SK-MEL-5 (cell line): Measurements from ENCODE around the gene TMEM147. TPM values are rescaled to one million over a fixed set of nuclear protein-coding genes. Genes with fewer than 3 reads are reported as not detected.

ENCODE experiments used
- DNase-seq: peaks from one replicate; pipeline ENCODE4 v3.0.0-alpha.2; 2016; ENCODE audit warnings: low read depth, low spot score
- in situ Hi-C: cut with HindIII; loops from 2 replicates; pipeline ENCODE4 v1.10.0; 2016; ENCODE audit warnings: low sequenced_read_pairs, high pct_unique_total_duplicates, low pct_unique_long_range_greater_than_20kb
- total RNA-seq: library from RNA; depleted of rRNA; stranded (reverse); fragments of >200 nt; shearing (Covaris generic); gene quantifications from 2 replicates; pipeline ENCODE4 v1.2.3, GENCODE V29; 2014

TMEM147 gene
- total RNA-seq, 1 experiment from 2014 or later: 582 TPM

GRCh38 chr19:35539850-35540249, 5.6 kb upstream of the TMEM147 start:
- DNase-seq: no peak
- in situ Hi-C loops: no loop called here

DNA sequence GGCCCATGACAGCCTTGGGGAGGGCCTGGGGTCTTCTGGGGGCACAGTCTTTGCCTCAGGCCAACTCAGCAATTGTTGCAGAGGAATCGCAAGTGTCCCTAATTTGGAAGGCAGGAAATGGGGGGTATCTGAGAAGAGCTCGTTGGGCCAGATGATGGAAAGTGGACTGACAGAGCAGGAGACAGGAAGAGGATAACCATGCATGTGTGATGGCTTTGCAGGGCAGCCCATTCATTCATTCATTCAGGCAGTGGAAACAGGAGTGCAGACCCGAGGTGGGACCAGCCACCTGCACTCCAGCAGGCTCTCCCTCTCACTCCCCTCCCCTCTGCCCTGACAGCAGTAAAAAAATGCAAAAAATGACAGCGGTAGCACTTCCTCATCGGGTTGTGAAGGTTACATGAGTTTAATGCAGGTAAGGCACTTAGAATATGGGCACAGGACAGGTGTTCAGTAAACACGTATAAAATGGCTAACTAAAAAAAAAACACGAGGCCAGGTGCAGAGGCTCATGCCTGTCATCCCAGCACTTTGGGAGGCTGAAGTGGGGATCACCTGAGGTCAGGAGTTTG, 5.0 kb upstream of the TMEM147 start:
- in situ Hi-C loops: no loop called here
- no peak for DNase-seq

GRCh38 chr19:35542209-35542608, 3.2 kb upstream of the TMEM147 start:
- in situ Hi-C loops: no loop called here

GRCh38 chr19:35543280-35544109, 1.9 kb upstream of the TMEM147 start:
- DNase-seq: no peak
- in situ Hi-C loops: no loop called here

More at GRCh38 chr19:35542209-35542608, 3.2 kb upstream of the TMEM147 start:
- DNase-seq: no peak

DNA sequence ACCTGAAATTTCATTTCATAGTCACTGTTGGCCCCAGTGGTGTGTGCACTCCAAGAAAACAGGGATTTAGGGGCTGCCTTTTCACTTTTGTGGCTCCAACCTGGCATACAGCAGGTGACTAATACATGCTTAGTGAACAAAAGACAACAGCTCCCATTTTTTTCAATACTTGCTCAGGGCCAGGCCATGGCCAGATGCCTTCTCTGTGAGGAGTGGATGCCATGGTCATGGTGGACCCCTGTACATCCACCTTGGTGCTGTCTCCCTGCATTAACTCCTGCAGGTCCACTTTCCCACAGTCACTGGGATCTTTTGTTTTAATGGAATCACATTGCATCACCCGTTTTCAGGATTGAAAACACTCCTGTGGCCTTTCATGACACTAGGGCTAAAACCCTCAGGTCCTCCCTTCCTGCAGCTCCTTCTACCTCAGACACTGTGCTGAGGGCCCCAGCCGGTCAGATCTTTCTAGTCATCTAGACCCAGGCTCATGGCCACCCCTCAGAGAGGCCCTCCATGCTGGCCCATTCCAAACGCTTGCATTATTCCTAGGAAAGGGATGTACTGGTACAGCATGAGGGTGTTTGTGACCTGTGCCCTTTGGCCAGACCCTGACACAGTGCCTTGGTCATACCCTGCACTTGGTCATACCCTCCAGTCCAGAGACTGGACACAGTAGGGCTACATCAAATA, 1.2 kb upstream of the TMEM147 start:
- in situ Hi-C loops: no loop called here

DNA sequence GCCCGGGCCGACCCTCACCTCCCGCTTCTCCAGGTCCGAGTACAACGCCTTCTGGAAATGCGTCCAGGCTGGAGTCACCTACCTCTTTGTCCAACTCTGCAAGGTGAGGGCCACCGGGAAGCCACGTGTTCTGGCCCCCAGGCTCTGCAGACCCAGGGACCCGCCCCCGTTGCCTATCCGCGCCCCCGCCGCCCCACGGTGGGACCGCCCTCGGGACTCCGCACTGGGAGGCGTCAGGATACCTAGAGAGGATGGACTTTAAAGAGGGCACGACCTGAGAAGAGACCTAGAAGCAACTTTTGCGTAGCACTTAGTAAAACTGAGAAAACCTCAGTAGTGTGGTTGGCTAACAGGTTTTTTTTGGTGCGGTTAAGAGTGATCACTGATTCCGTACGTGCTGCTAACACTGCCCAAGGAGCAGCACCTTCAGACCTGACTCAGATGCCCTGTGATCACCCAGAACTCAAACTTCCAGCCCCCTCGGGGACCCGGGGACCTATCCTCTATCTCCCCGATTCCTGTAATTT, 492 bp downstream of the TMEM147 start:
- in situ Hi-C loops: no loop called here

More for the DNA sequence above, 1.2 kb upstream of the TMEM147 start:
- DNase-seq: no peak

GRCh38 chr19:35546532-35546931, 1.1 kb downstream of the TMEM147 start:
- in situ Hi-C loops: no loop called here
- DNase-seq: no peak

More for the DNA sequence above, 492 bp downstream of the TMEM147 start:
- peak; percentile 38 for DNase-seq

GRCh38 chr19:35549174-35549788, 3.9 kb downstream of the TMEM147 start:
- DNase-seq: peak; percentile 81
- in situ Hi-C loops: no loop called here

GRCh38 chr19:35549879-35550523, 4.6 kb downstream of the TMEM147 start:
- DNase-seq: no peak
- in situ Hi-C loops: no loop called here

DNA sequence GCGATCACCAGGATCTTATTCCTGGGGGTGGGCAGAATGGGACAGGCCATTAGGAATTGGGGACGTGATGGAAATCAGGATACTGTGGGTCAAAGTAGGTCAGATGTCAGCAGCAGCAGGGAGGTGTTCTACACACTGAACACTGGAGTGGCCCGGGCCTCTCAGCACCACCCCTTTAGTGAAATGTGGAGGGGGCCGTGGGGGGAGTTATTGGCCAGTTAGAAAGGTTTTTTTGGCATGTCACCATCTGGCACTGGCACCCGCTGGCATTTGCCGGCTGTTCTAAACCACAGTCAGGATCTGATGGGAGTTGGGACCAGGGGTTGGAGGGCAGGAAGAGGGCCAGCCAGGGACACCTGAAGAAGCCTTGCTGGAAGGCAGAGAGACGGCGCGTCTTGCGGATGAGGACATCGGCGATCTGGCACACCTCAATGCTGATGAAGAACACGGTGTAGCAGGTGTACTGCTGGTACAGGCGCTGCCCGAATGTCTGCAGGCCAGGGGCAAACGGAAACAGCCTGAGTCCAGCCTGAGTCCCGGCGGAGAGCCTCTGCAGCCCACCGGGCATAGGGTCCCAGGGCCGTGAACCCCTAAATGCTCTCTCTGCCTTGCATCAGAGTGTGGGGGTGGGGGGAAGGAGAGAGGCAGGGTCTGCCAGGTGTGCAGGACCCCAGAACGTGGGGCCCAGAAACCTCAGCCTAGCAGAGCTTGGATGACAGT, 5.8 kb downstream of the TMEM147 start:
- no peak for DNase-seq
- in situ Hi-C loops: no loop called here

- in situ Hi-C loops: no loop called here
- DNase-seq: no peak
Observed at GRCh38 chr19:35552534-35553384, 7.3 kb downstream of the TMEM147 start.

GRCh38 chr19:35553385-35554000, 8.1 kb downstream of the TMEM147 start:
- no peak for DNase-seq
- in situ Hi-C loops: no loop called here

DNA sequence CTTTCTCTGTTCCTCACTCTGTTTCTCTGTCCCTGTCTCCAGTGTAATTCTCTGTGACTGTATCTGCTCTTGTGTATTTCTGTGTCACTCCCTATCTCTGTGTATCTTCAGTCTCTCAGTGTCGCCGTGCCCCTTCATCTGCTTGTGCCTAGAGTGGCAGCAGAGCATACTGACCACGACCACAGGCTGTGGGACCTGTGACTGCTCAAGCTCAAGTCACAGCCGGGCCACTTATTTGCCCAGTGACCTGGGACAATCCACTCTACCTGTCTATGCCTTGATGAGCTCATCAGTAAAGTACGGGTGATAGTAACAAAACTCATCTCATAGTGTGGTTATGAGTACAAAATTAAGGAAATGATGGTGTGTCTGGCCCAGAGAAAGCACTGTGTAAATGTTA, 8.7 kb downstream of the TMEM147 start:
- in situ Hi-C loops: no loop called here

DNA sequence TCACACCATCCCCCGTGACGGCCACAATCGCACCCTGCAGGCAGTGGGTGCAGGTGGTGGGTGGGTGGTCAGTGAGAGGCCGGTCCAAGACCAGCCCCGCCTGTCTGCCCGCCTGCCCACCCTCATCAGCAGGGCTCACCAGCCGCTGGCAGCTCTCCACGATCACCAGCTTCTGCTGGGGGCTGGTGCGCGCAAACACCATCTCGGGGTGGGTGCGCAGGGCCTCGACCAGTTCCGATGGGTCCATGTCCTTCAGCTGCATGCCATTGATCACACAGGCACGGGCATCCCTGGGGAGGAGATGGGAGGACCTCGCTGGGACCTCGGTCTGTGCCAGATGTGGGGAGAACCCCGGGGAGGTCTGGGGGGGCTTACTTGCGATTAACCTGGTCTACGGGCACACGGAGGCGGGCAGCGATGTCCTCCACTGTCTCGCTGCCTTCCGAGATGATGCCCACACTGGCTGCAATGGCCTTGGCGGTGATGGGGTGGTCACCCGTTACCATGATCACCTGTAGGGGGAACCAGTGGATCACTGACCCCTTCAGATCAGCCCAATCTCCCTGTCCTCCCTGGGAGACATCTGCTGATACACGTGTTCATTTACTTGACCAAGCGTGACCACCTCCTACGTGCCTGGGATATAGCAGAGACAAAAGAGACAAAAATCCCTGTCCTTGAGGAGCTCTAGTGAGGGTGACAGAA, 10.0 kb downstream of the TMEM147 start:
- DNase-seq: peak; percentile 64
- in situ Hi-C loops: no loop called here

More for the DNA sequence above, 8.7 kb downstream of the TMEM147 start:
- no peak for DNase-seq

DNA sequence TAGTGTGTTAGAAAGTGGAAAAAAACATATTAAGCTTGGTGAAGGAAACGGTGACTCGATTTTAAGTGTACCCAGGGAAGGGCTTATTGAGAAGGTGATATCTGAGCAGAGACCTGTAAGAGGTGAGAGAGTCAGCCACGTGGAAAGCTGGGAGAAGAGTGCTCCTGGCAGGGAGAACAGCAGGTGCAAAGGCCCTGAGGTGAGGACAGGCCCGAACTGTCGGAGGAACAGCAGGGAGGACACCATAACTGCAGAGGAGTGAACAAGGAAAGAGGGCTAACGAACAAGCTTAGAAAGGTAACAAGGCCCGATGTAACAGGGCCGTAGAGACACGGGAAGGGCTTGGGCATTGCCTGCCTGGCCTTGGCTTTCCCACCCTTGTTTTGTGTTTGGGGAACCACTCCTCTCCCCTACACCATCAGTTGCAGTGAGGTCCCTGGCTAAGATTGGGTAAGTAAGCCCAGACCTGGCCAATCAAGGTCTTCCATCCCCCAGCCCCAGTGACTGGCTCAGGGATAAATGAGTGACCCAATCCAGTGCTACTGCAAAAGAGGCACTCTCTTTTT, 10.7 kb downstream of the TMEM147 start:
- in situ Hi-C loops: no loop called here

More for the DNA sequence above, 10.7 kb downstream of the TMEM147 start:
- DNase-seq: no peak
